Activated naive CD8-positive, alpha-beta T cell (primary cell): ENCODE data around the gene YPEL1.

Experiments used
- H3K27ac Mint-ChIP-seq: one replicate; pipeline ENCODE4 v1.8.0; 2021; ENCODE audit warnings: mixed read lengths
- H3K27me3 Mint-ChIP-seq: one replicate; pipeline ENCODE4 v1.8.0; 2021; ENCODE audit warnings: mixed read lengths
- H3K36me3 Mint-ChIP-seq: one replicate; pipeline ENCODE4 v1.8.0; 2021; ENCODE audit warnings: mixed read lengths
- H3K4me1 Mint-ChIP-seq: one replicate; pipeline ENCODE4 v1.8.0; 2021; ENCODE audit warnings: low read depth, mixed read lengths
- H3K4me3 Mint-ChIP-seq: one replicate; pipeline ENCODE4 v1.8.0; 2021; ENCODE audit warnings: mild to moderate bottlenecking, mixed read lengths
- H3K9me3 Mint-ChIP-seq: one replicate; pipeline ENCODE4 v1.8.0; 2021; ENCODE audit warnings: low read depth, mixed read lengths

Gene YPEL1, protein sequence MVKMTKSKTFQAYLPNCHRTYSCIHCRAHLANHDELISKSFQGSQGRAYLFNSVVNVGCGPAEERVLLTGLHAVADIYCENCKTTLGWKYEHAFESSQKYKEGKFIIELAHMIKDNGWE

DNA sequence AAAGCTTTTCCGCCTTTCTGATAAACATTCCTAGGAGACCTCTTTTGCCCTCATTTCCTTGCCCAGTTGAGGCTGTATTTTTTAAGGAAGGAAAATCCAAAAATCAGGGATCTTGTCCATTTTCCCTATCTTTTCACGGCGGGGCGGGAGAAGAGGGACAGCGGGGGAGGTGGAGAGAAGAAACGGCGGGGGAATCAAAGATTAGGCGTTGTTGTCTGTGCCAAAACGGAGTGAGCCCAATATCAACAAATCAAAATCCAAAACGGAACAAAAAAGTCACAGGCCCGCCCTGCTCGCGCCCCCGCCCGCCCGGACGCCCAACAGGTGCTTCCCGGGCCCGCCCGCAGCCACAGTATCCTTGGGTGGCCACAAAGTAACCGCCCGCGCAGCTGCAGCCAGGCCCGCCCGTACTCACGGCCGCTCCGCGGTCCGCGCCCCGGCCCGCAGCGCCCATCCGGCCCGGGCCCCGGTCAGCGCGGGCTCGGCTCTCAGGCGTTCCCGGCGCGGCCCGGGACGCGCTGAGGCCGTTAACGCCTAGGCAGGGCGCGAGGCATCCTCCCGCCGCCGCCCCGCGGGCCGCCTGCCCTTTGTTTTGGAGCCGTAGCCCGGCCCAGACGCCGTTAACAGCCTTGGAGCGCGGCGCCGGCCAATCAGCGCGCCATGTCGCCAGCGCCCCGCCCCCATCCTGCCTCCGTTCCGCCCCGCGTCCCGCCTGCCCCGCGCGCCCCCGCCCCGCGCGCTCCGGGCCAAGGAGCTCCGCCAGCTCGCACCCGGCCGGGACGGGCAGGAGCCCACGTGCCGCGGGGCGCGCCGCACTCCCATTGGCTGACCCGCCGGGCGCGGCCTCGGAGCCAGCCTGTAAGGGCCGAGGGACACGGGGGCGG is at the start of gene YPEL1:
YPEL1 (minus strand) TSS at position 595 of the 884 bp plus-strand sequence. CDS start 25,050 bp downstream, outside the sequence.
- H3K27me3 Mint-ChIP-seq = no peaks in the 10 kb centered on the region
- no peaks in the 10 kb centered on the region for H3K36me3 Mint-ChIP-seq
- H3K4me3 Mint-ChIP-seq = peak within 1 kb of the TSS; percentile 89
- H3K27ac Mint-ChIP-seq = peak within 1 kb of the TSS; percentile 11
- H3K9me3 Mint-ChIP-seq = no peaks in the 10 kb centered on the region
- H3K4me1 Mint-ChIP-seq = peaks cover 10% of the 10 kb centered on the region

DNA sequence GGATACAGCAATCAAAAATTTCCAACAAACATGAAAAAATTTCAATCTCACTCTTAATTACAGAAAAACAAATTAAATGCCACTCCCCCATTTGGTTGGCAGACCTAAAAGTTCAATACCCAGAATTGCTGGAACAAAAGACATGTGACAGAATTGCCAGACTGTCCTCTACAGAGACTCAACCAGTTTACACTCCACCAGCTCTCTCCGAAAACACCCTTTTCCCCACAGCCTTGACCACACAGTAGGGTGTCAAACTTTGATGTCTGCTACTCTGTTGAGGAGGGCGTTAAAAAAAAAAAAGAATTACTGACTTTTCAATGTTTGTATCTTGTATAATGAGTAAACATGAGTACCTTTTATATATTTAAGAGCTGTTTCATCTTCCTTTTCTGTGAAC is 44.7 kb upstream of the YPEL1 start:
- Mint-ChIP-seq H3K27me3 (no peaks in the 10 kb centered on the region), H3K9me3 (no peaks in the 10 kb centered on the region), H3K4me3 (no peak overlapping the region), H3K27ac (no peak overlapping the region), H3K4me1 (no peaks in the 10 kb centered on the region), H3K36me3 (no peaks in the 10 kb centered on the region)

DNA sequence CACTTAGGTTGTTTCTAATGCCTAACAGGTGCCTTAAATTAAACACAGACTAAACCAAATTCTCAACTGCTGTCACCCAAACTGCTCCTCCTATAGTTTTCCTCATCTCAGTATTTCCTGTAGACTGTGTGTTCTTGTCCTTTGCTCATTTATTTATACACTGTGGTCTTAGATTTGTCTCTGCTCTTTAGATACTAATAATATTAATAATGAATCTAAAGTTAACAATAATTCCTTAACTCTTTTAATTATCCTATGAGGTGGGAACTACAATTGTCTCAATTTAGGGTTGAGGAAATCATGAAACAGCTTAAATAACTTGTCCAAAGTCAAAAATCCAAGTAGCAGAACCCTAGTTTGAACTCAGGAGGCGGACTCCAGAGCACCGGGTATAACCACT is 43.9 kb upstream of the YPEL1 start:
- Mint-ChIP-seq H3K36me3 (peaks cover 2% of the 10 kb centered on the region), H3K9me3 (no peaks in the 10 kb centered on the region), H3K27ac (no peak overlapping the region), H3K4me3 (no peak overlapping the region), H3K4me1 (no peaks in the 10 kb centered on the region), H3K27me3 (no peaks in the 10 kb centered on the region)

DNA sequence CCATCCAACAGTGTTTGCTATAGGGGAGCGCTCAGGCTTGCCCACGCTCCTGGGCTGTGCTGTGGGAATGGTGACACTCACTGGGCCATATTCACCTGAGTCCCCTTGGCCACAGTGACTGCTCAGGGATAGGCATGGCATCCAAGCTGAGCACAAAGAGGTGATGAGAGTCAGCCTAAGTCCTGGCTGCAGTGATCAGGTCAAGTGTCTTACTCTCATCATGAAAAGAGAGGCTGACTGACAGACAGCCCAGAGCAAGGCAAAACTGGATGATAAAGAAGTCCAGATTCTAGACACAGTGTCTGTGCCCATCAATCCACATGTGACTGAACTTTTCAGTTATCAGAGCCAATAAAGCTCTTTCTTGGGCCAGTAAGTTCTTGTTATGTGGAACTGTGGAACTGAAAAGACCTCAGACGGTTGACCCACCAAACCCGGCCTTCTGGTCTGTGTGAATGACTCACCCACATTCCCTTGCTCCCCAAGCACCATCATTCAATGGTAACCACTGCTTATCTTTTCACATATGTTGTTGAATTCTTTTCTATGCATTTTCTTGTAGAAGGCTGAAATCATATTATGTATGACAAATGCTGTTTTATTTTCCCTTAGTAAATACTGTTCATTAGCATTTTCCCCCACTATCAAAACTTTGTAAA is 43.2 kb upstream of the YPEL1 start:
- H3K9me3 Mint-ChIP-seq = no peaks in the 10 kb centered on the region
- no peak overlapping the region for H3K4me3 Mint-ChIP-seq
- no peaks in the 10 kb centered on the region for H3K27me3 Mint-ChIP-seq
- no peak overlapping the region for H3K27ac Mint-ChIP-seq
- H3K4me1 Mint-ChIP-seq = no peaks in the 10 kb centered on the region
- peaks cover 2% of the 10 kb centered on the region for H3K36me3 Mint-ChIP-seq

DNA sequence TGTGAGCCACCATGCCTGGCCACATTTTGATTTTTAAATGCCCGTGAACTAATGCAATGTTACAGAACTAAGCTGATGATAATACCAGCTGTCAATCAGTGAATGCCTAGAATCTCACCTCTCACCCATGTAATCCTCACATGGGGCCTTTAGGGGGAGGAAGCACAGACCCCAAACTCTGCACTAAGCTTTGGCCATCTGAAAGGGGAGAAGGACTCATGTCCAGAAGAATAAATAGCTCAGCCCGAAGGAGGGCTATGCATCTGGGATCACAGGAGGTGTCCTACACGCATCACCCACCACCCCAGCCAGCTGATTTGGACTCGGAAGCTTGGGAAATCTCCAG is 36.0 kb upstream of the YPEL1 start:
- H3K27ac Mint-ChIP-seq = no peak overlapping the region
- no peaks in the 10 kb centered on the region for H3K9me3 Mint-ChIP-seq
- no peak overlapping the region for H3K4me3 Mint-ChIP-seq
- H3K4me1 Mint-ChIP-seq = peaks cover 18% of the 10 kb centered on the region
- peaks cover 19% of the 10 kb centered on the region for H3K36me3 Mint-ChIP-seq
- H3K27me3 Mint-ChIP-seq = no peaks in the 10 kb centered on the region

DNA sequence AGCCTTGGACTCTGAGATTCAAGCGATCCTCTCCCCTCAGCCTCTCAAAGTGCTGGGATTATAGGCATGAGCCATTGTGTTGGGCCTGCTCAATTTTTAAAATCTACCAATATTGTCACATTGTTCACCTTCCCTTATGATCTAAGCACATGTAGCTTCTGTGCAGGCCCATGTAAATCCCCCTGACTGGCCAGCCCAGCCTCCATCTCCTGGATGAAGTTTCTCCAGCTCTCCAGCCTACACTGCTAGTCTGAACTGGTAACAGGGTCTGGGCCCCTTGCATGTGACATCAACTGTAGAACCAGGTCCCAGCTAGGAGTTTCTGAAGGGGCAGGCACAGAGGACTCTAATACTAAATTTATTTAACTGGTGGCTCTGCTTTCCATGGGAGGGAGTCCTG is 32.8 kb upstream of the YPEL1 start:
- peaks cover 41% of the 10 kb centered on the region for H3K4me1 Mint-ChIP-seq
- peak overlapping the region; percentile 30 for H3K4me3 Mint-ChIP-seq
- no peaks in the 10 kb centered on the region for H3K27me3 Mint-ChIP-seq
- H3K36me3 Mint-ChIP-seq = peaks cover 17% of the 10 kb centered on the region
- H3K9me3 Mint-ChIP-seq = no peaks in the 10 kb centered on the region
- no peak overlapping the region for H3K27ac Mint-ChIP-seq

DNA sequence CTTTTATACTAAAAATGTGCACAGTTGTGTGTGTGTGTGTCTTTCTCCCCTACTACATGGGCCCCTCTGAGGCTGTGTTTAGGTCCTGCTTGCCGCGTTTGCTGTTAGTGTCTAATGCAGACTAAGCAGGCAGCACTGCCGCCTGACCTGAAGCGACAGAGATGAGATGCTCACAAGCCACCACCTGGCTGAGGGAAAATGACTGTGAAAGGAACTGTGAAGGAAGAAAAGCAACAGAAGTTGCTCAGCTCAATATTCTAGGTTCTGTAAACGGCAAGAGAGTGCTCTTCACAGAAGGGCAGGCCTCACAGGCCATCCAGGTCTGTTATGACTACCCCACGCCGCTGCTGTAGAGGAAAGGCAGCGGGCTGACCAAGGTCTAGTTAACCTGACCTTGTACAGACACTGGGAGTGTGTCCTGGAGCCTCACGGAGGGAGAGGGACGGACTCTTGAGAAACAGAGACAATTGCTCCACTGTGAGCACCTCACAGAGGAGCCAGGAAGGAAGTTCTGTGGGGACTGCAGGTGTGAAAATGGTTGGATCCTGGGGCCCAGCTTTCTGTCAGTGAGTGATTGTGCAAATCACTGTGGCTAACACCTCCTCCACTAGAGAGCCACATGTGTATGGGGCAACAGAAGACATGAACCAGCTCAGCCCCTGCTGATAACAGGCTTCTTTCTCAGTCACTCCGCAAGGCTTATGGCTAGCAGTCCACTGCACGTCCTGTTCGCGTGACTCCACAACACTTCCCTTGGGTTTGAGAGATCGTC is 31.3 kb upstream of the YPEL1 start:
- peak overlapping the region; percentile 6 for H3K4me3 Mint-ChIP-seq
- peak overlapping the region; percentile 50 for H3K27ac Mint-ChIP-seq
- H3K36me3 Mint-ChIP-seq = peaks cover 11% of the 10 kb centered on the region
- H3K9me3 Mint-ChIP-seq = no peaks in the 10 kb centered on the region
- H3K4me1 Mint-ChIP-seq = peaks cover 53% of the 10 kb centered on the region
- no peaks in the 10 kb centered on the region for H3K27me3 Mint-ChIP-seq

DNA sequence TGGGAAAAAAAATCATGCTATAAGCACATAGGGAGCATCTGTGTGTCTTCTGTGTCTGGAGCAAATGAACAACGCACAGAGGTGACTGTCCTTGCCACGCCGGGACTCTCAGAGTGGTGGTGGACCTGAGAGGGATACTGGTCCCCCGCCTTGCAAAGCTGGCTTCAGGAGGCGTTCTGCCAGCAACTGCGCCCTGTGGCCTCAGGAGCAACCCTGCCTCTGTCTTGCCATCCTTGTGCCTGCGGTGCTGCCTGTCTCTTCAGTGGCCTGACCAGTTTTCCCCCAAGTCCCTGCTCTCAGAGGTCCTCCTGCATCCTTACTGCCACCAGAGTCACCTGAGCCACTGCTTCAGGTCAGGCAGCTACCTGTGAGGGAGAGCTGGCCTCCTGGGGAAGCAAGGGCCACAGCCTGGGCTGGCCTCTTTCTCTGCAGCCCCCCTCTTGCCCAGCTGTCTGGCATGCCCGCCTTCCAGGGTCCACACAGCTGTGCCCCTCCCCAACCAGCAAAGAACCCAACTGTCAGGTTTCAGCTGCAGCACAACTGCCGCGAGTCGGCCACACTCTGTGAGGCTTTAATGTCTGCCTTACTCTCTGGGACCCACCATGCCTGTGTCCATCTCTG is 30.4 kb upstream of the YPEL1 start:
- H3K27ac Mint-ChIP-seq = no peak overlapping the region
- H3K36me3 Mint-ChIP-seq = peaks cover 9% of the 10 kb centered on the region
- no peak overlapping the region for H3K4me3 Mint-ChIP-seq
- no peaks in the 10 kb centered on the region for H3K27me3 Mint-ChIP-seq
- peaks cover 53% of the 10 kb centered on the region for H3K4me1 Mint-ChIP-seq
- H3K9me3 Mint-ChIP-seq = no peaks in the 10 kb centered on the region

DNA sequence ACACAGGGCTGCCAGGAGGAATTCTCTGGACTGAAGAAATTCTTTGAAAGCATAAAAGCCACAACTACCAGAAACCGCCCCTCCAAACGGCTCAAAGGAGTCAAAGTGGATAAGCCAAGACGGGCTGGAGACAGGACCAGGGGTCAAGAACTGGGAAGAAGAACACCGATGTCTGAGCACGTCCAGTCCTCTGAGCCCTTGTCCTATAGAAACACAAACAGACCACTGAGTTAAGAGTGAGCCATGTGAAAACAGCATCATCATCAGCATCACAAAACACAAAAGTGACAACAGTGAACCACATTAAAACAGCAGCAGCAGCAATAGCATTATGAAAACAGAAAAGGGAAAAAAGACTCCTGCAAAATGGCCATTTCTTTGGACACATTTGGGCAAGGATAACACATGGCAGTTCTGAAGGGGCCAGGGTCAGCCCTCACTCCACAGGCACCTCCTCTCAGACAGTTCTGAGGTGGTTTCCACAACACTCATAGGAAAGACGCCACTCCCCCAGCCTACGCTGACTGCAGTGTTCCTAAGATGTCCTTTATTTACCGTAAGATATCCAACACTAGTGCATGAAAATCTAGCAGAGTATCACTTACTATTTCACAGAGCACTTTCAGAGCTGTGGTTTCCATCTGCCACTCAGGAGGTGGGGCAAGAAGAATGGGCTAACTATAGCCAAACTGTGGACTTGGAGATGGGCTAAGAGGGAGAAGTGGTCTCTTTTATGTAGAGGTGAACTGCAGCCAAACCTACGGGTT is 28.6 kb upstream of the YPEL1 start:
- peaks cover 9% of the 10 kb centered on the region for H3K36me3 Mint-ChIP-seq
- no peaks in the 10 kb centered on the region for H3K9me3 Mint-ChIP-seq
- no peak overlapping the region for H3K4me3 Mint-ChIP-seq
- H3K4me1 Mint-ChIP-seq = peaks cover 53% of the 10 kb centered on the region
- H3K27ac Mint-ChIP-seq = peak overlapping the region; percentile 25
- no peaks in the 10 kb centered on the region for H3K27me3 Mint-ChIP-seq

DNA sequence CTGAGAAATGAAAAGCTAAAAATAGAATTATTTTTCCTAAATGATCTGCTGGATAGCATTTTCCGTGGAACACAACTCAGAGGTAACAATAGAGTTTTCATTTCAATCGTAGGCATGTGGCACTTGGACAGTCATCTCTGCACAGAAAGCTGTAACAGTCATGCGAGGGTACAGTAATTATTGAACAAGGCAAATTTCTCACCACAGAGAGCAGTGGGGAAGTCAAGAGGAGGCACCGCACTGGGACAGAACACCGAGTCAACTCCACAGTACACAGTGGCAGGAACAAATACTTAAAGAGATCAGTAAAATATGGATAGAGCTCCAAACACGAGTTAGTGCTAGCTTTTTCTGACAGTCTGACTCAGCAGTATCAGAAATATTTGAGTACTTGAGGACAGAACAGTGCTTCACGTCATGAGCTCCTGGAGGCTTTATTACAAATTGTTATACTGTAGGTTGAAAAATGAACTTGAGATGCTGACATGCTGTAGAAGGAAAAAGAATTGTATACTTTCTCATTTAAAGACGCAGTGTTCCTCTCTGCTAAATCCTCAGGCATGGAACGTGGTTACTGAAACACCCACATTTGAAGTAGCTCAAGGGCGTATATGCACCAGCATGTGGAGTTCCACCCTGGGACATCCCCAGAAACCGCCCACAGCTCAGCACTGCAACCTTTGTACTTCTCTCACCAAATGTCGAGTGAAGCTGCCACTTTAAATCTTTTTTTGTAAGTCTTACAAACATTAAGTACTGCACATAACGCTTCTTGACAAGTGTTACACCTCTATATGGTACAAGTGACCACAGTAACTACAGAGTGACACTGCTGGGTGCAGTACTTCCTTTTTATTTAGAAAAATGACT is 27.4 kb upstream of the YPEL1 start:
- peak overlapping the region; percentile 30 for H3K27ac Mint-ChIP-seq

DNA sequence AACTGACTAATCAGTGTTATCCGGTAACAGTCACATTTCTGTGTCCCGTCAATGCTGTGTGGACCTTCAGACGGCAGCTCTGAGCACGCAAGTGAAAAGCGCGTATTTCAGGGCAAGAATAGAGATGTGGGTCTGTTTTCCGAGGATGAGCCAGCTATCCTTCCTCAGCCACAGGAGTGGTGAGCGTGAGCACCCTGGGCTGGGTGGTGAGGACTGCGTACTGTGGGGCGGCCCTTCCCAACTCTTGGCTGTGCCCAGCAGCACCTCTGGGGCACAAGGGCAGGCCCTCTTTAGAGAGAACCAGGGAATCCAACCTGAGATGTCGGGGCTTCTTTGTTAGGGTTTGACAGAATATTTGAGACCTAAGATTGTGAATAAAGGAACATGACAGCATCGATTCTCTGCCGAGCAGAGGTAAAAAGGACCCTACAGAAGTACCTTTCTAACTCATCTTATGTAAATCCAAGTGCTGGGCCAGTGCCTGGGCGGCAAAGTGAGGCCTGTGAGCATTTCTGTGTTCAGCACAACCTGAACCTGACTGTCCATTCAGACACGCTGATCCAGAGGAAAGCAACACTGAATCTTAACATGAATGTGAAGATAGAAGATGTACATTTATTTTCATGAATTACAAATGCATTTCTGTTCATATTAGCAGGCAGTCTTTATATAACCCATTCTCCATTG is 26.5 kb upstream of the YPEL1 start:
- Mint-ChIP-seq H3K4me1 (peaks cover 40% of the 10 kb centered on the region), H3K9me3 (no peaks in the 10 kb centered on the region), H3K4me3 (no peak overlapping the region), H3K36me3 (peaks cover 7% of the 10 kb centered on the region), H3K27ac (peak overlapping the region; percentile 30), H3K27me3 (no peaks in the 10 kb centered on the region)

More for the DNA sequence above, 27.4 kb upstream of the YPEL1 start:
- Mint-ChIP-seq H3K4me3 (peak overlapping the region; percentile 12), H3K36me3 (peaks cover 7% of the 10 kb centered on the region), H3K9me3 (no peaks in the 10 kb centered on the region), H3K27me3 (no peaks in the 10 kb centered on the region), H3K4me1 (peaks cover 47% of the 10 kb centered on the region)

DNA sequence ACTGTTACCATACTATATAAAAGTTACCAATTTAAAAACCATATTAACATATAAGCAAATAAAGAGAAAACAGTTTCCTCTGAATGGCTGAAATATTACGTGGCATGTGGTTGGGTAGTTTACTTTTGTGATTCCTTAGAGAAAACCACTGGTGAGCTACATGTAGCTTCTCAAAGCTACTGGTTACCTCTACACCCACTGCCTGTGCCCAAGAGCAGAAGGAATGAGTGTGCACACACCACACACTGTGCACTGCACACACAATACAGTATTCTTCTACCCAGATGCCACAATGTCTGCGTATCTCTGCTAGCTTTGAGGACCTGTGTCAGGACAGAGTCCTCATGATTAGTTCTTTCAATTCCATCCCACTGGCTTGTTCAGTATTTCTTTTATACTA is 25.5 kb upstream of the YPEL1 start:
- Mint-ChIP-seq H3K4me1 (peaks cover 31% of the 10 kb centered on the region), H3K4me3 (no peak overlapping the region), H3K9me3 (no peaks in the 10 kb centered on the region), H3K27me3 (no peaks in the 10 kb centered on the region), H3K36me3 (peaks cover 6% of the 10 kb centered on the region), H3K27ac (no peak overlapping the region)

DNA sequence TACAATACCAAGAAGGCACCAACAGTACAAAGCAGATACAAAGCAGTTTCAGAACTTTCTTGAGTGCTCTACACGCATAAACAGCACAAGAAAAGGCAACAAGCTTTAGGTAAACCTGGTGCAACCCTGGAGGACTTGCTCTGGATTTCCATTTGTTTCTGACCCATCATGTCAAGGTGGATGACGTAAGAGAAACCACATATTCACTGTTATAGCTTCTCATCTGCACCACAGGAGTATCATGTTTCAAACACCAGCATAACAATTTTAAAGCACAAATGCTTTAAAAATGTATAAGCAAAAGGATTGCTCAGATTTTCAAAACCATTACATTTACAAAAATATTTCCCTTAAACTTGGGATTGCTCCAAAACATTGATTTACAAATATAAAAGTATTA is 25.0 kb upstream of the YPEL1 start:
- Mint-ChIP-seq H3K27ac (no peak overlapping the region), H3K4me3 (no peak overlapping the region), H3K36me3 (peaks cover 9% of the 10 kb centered on the region), H3K9me3 (no peaks in the 10 kb centered on the region), H3K4me1 (peaks cover 29% of the 10 kb centered on the region), H3K27me3 (no peaks in the 10 kb centered on the region)
